ENCODE measurements around the gene MAPK13. TPM values are rescaled to one million over a fixed set of nuclear protein-coding genes. Genes with fewer than 3 reads are reported as not detected.

The MAPK13 gene
- total RNA-seq, 4 donors from 2014 or later = 1.4 to 8.4 (median 3.1) TPM

DNA sequence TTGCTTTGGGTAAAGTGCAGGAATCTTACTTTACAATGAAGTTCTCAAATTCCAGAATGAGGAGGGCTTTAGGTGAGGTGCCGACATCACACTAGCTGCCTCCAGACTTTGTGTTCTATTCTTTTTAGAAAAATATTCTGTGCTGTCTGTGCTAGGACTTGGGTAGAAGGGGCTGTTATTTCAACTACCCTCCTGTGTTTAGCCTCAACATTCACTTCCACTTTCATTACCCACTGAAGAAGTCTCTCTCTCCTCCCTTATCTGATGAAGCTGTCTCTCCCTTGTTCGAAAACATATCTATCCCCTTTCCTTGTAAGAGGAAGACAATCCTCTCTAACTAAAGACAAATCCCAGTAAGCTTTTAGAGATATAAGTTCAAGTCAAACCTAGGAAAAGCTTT is 41.3 kb downstream of the MAPK13 start:
- no peak overlapping the region for H3K4me3 ChIP-seq
- TF ChIP-seq, protein P1, sequence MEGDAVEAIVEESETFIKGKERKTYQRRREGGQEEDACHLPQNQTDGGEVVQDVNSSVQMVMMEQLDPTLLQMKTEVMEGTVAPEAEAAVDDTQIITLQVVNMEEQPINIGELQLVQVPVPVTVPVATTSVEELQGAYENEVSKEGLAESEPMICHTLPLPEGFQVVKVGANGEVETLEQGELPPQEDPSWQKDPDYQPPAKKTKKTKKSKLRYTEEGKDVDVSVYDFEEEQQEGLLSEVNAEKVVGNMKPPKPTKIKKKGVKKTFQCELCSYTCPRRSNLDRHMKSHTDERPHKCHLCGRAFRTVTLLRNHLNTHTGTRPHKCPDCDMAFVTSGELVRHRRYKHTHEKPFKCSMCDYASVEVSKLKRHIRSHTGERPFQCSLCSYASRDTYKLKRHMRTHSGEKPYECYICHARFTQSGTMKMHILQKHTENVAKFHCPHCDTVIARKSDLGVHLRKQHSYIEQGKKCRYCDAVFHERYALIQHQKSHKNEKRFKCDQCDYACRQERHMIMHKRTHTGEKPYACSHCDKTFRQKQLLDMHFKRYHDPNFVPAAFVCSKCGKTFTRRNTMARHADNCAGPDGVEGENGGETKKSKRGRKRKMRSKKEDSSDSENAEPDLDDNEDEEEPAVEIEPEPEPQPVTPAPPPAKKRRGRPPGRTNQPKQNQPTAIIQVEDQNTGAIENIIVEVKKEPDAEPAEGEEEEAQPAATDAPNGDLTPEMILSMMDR (IDR thresholded peaks at IDR 0.05) = no peak
- no peak for TF ChIP-seq POLR2AphosphoS5 (IDR thresholded peaks at IDR 0.05)
- TF ChIP-seq EP300 (IDR thresholded peaks at IDR 0.05) = no peak
- TF ChIP-seq POLR2A (IDR thresholded peaks at IDR 0.05) = no peak
- H3K27ac ChIP-seq = no peak overlapping the region
- no peaks in the 10 kb centered on the region for H3K36me3 ChIP-seq
- H3K9me3 ChIP-seq = no peaks in the 10 kb centered on the region
- no peaks in the 10 kb centered on the region for H3K4me1 ChIP-seq
- no peaks in the 10 kb centered on the region for H3K27me3 ChIP-seq
- WGBS, 2 donors (ENCODE audit: low coverage in 1 of 2) = 56 to 90% methylated on average over 2 of the region's 2 CpGs
- ATAC-seq = no peak

DNA sequence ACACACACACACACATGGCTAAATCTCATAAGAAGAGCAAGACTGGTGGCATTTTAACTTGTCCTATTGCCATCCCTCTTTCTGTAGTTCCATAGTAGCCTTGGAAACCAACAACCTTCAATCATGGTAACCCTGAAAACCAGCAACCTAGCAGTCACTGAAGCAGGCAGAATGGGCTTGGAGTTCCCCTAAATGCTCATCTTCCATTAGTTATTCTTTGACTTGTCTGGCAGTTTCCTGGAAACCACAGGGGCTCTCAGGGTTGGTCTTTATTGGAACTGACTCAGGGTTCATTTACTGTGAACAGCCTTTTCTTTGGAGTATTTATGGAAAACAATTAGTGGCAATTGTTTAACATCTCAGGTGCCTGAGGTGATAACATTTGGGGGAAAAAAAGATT is 46.9 kb downstream of the MAPK13 start:
- Histone ChIP-seq H3K27ac (no peak overlapping the region), H3K4me1 (no peaks in the 10 kb centered on the region), H3K4me3 (no peak overlapping the region), H3K9me3 (peaks cover 0 to 28% (median 1%) of the 10 kb centered on the region in 3 donors), H3K27me3 (no peaks in the 10 kb centered on the region), H3K36me3 (no peaks in the 10 kb centered on the region)
- no peak for ATAC-seq
- TF ChIP-seq, protein P1 (IDR thresholded peaks at IDR 0.05) = no peak
- TF ChIP-seq POLR2AphosphoS5 (IDR thresholded peaks at IDR 0.05) = no peak
- TF ChIP-seq POLR2A (IDR thresholded peaks at IDR 0.05) = no peak
- TF ChIP-seq EP300 (IDR thresholded peaks at IDR 0.05) = no peak

- Histone ChIP-seq H3K27ac (no peak overlapping the region), H3K36me3 (no peaks in the 10 kb centered on the region), H3K4me3 (no peak overlapping the region), H3K4me1 (no peaks in the 10 kb centered on the region), H3K9me3 (peaks cover 0 to 42% (median 1%) of the 10 kb centered on the region in 3 donors), H3K27me3 (no peaks in the 10 kb centered on the region)
- TF ChIP-seq EP300 (IDR thresholded peaks at IDR 0.05) (no peak), POLR2AphosphoS5 (IDR thresholded peaks at IDR 0.05) (no peak), POLR2A (IDR thresholded peaks at IDR 0.05) (no peak)
- TF ChIP-seq, protein P1 (IDR thresholded peaks at IDR 0.05) = no peak
- no peak for ATAC-seq
Measured at GRCh38 chr6:36178544-36178943, 48.2 kb downstream of the MAPK13 start.

DNA sequence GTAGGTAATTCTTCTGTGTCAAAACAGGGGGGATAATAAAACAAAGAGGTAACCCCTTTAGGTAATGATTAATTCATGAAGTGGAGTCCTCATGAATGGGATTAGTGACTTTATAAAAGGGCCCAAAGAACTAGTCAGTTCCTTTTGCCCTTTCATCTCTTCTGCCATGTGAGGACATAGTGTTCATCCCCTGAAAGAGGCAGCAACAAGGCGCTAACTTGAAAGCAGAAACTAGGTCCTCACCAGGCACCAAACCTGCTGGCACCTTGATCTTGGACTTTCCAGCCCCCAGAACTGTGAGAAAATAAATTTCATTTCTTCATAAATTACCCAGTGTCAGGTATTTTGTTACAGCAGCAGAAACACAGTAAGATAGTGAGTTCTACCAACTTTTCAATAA is 49.8 kb downstream of the MAPK13 start:
- 90 to 100% methylated on average over 1 of the region's 1 CpG for WGBS, 2 donors (ENCODE audit: low coverage in 1 of 2)
- Histone ChIP-seq H3K36me3 (no peaks in the 10 kb centered on the region), H3K27ac (no peak overlapping the region), H3K4me3 (no peak overlapping the region), H3K4me1 (no peaks in the 10 kb centered on the region), H3K27me3 (no peaks in the 10 kb centered on the region), H3K9me3 (peaks cover 0 to 42% (median 1%) of the 10 kb centered on the region in 3 donors)
- TF ChIP-seq, protein P1 (IDR thresholded peaks at IDR 0.05) = no peak
- TF ChIP-seq EP300 (IDR thresholded peaks at IDR 0.05) (no peak), POLR2AphosphoS5 (IDR thresholded peaks at IDR 0.05) (no peak), POLR2A (IDR thresholded peaks at IDR 0.05) (no peak)
- no peak for ATAC-seq

DNA sequence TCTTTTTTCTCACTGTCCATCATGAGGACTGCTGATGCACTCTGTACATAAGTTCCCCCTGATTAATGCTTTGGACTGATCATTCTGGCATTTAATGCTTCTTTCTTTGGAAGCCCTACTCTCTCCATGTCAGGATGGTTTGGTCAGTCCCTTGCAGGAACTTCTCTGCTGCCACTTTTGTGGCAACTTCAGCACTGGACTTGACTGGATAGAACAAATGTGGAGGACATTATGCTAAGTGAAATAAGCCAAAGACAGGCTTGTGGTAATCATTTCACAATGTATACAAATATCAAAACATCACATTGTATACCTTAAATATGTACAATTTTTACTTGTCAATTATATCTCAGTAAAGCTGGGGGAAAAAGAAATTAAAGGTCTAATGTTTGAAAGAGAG is 54.0 kb downstream of the MAPK13 start:
- Histone ChIP-seq H3K27ac (no peak overlapping the region), H3K9me3 (peaks cover 0 to 21% (median 0%) of the 10 kb centered on the region in 3 donors), H3K4me1 (no peaks in the 10 kb centered on the region), H3K4me3 (no peak overlapping the region), H3K36me3 (no peaks in the 10 kb centered on the region), H3K27me3 (no peaks in the 10 kb centered on the region)
- TF ChIP-seq POLR2AphosphoS5 (IDR thresholded peaks at IDR 0.05) = no peak
- no peak for TF ChIP-seq EP300 (IDR thresholded peaks at IDR 0.05)
- no peak for TF ChIP-seq POLR2A (IDR thresholded peaks at IDR 0.05)
- TF ChIP-seq, protein P1 (IDR thresholded peaks at IDR 0.05) = no peak
- no peak for ATAC-seq
